Neuronal stem cell (in vitro differentiated cells): ENCODE measurements around the gene CXCR6.

Source experiments
- DNase-seq: peaks from one replicate; pipeline ENCODE4 v3.0.0-alpha.2; 2013; ENCODE audit warnings: low spot score
- H2AFZ ChIP-seq: one replicate; pipeline ENCODE4 v1.6.1; 2013; ENCODE audit warnings: mild to moderate bottlenecking, low read length, inconsistent platforms
- H2AK5ac ChIP-seq: 2 replicates; pipeline ENCODE4 v1.6.1; 2013; ENCODE audit warnings: low read depth, mild to moderate bottlenecking, inconsistent platforms, low read length, moderate library complexity, mixed read lengths
- H2BK120ac ChIP-seq: 2 replicates; pipeline ENCODE4 v1.6.1; 2013; ENCODE audit warnings: low read depth, mild to moderate bottlenecking, inconsistent platforms, low read length, moderate library complexity, mixed read lengths
- H2BK12ac ChIP-seq: one replicate; pipeline ENCODE4 v1.6.1; 2013; ENCODE audit warnings: low read length, inconsistent platforms
- H2BK15ac ChIP-seq: 2 replicates; pipeline ENCODE4 v1.6.1; 2013; ENCODE audit warnings: mild to moderate bottlenecking, low read length, inconsistent platforms, mixed read lengths
- H2BK5ac ChIP-seq: one replicate; pipeline ENCODE4 v1.6.1; 2013; ENCODE audit warnings: inconsistent platforms, mild to moderate bottlenecking, low read length, moderate library complexity
- H3K14ac ChIP-seq: one replicate; pipeline ENCODE4 v1.6.1; 2013; ENCODE audit warnings: low read length, inconsistent platforms
- H3K18ac ChIP-seq: 2 replicates; pipeline ENCODE4 v1.6.1; 2013; ENCODE audit warnings: low read length, inconsistent platforms
- H3K23ac ChIP-seq: 2 replicates; pipeline ENCODE4 v1.6.1; 2013; ENCODE audit warnings: low read depth, mild to moderate bottlenecking, mixed read lengths, low read length, inconsistent platforms; ENCODE audit not compliant: poor library complexity
- H3K27ac ChIP-seq: replicated peaks from 3 replicates; pipeline ENCODE4 v1.5.1; 2013; ENCODE audit warnings: low read length, inconsistent platforms
- H3K27me3 ChIP-seq, 3 experiments: 2 replicates each; pipeline ENCODE4 v1.6.1; 2013; ENCODE audit warnings: low read length in 3 of 3, mild to moderate bottlenecking in 2 of 3, inconsistent platforms in 1 of 3, low read depth in 1 of 3, mixed read lengths in 1 of 3, moderate library complexity in 1 of 3; ENCODE audit not compliant: control insufficient read depth in 3 of 3, insufficient read depth in 3 of 3
- H3K36me3 ChIP-seq, 2 donors: replicated peaks in 1 of 2; 2 replicates each; pipeline ENCODE4 v1.6.1; 2013; ENCODE audit warnings: low read length in 2 of 2; ENCODE audit not compliant: control insufficient read depth in 2 of 2, insufficient read depth in 2 of 2
- H3K4ac ChIP-seq: 2 replicates; pipeline ENCODE4 v1.6.1; 2013; ENCODE audit warnings: inconsistent platforms, mild to moderate bottlenecking, low read length, moderate library complexity
- H3K4me1 ChIP-seq, 2 donors: 1 replicate in 1 of 2; 2 replicates in 1 of 2; pipeline ENCODE4 v1.6.1; 2013; ENCODE audit warnings: low read length in 2 of 2, low read depth in 1 of 2; ENCODE audit not compliant: control insufficient read depth in 2 of 2, insufficient read depth in 1 of 2
- H3K4me2 ChIP-seq: one replicate; pipeline ENCODE4 v1.6.1; 2013; ENCODE audit warnings: mild to moderate bottlenecking, low read length, inconsistent platforms; ENCODE audit not compliant: insufficient read depth, poor library complexity, severe bottlenecking
- H3K4me3 ChIP-seq, 2 donors: 2 replicates each; pipeline ENCODE4 v1.5.1; 2013; ENCODE audit warnings: low read length in 2 of 2, mild to moderate bottlenecking in 2 of 2, inconsistent platforms in 1 of 2, moderate library complexity in 1 of 2
- H3K79me1 ChIP-seq: one replicate; pipeline ENCODE4 v1.6.1; 2013; ENCODE audit warnings: low read depth, mild to moderate bottlenecking, inconsistent platforms, low read length, moderate library complexity
- H3K9ac ChIP-seq: one replicate; pipeline ENCODE4 v1.6.1; 2013; ENCODE audit warnings: mild to moderate bottlenecking, low read depth, low read length, inconsistent platforms; ENCODE audit not compliant: poor library complexity
- H3K9me3 ChIP-seq, 2 donors: replicated peaks in 1 of 2; 2 replicates each; pipeline versions ENCODE3 to v1.6.1; 2013; ENCODE audit warnings: low read length in 2 of 2, mild to moderate bottlenecking in 2 of 2, inconsistent platforms in 1 of 2, low read depth in 1 of 2, mixed read lengths in 1 of 2, moderate library complexity in 1 of 2; ENCODE audit not compliant: control insufficient read depth in 2 of 2, insufficient read depth in 1 of 2
- H4K8ac ChIP-seq: one replicate; pipeline ENCODE4 v1.6.1; 2013; ENCODE audit warnings: low read depth, mild to moderate bottlenecking, inconsistent platforms, low read length, moderate library complexity
- H4K91ac ChIP-seq: one replicate; pipeline ENCODE4 v1.6.1; 2013; ENCODE audit warnings: low read length, low read depth, mild to moderate bottlenecking, inconsistent platforms; ENCODE audit not compliant: poor library complexity
- WGBS, 2 donors: extraction: QIAGEN DNeasy Blood & Tissue Kit; methylation state at CpG; one replicate each; pipeline ENCODE4 v1.1.7; 2013; ENCODE audit warnings: missing lambda C conversion rate in 2 of 2, mixed read lengths in 1 of 2; ENCODE audit not compliant: insufficient read length in 2 of 2, insufficient replicate concordance in 1 of 2; ENCODE audit errors: extremely low coverage in 2 of 2; 5-methylcytosine and 5-hydroxymethylcytosine counted together

Gene CXCR6

DNA sequence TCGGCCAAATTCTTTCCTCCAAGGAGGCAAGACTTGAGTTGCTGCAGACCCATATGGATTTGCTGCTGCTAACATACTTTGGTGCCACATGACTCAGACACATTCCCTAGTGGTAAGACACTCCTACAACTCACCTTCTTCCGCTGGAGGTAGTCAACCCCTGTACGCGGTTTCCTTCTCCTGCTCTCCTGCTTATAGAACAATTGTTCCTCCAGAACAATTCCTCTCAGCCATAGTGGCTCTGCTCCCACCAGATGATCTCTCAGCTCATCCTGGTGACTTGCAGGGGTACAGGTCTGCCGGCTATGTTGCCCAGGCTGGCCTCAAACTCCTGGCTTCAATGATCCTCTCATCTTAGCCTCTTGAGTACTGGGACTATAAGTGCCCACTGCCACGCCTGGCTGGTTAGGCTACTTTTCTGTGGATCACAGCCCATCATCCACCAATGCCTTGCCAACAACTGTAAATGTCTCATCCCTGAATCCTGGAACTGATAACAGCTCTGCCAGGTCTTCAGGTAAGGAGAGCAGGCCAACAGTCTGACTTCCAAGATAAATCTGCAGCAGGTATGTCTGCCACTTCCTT, 2.4 kb upstream of the CXCR6 start:
- WGBS, 2 donors, result no CpG with 5 or more reads among the region's 6 CpGs
- H2AK5ac ChIP-seq, result no peak overlapping the region
- no peaks in the 10 kb centered on the region for H3K79me1 ChIP-seq
- no peak overlapping the region for H3K18ac ChIP-seq
- no peak overlapping the region for H4K91ac ChIP-seq
- no peak overlapping the region for H4K8ac ChIP-seq
- no peak overlapping the region for H3K4me3 ChIP-seq
- no peak overlapping the region for H2BK15ac ChIP-seq
- no peak overlapping the region for H3K14ac ChIP-seq
- no peak overlapping the region for H3K27ac ChIP-seq
- no peaks in the 10 kb centered on the region for H3K9me3 ChIP-seq
- peaks cover 3 to 25% of the 10 kb centered on the region in 2 donors for H3K36me3 ChIP-seq
- H2AFZ ChIP-seq, result no peak overlapping the region
- no peak overlapping the region for H2BK5ac ChIP-seq
- H3K4me2 ChIP-seq, result no peak overlapping the region
- no peak overlapping the region for H3K23ac ChIP-seq
- DNase-seq, result no peak
- no peak overlapping the region for H2BK120ac ChIP-seq
- no peak overlapping the region for H3K4ac ChIP-seq
- H2BK12ac ChIP-seq, result no peak overlapping the region
- no peaks in the 10 kb centered on the region for H3K27me3 ChIP-seq
- H3K9ac ChIP-seq, result no peak overlapping the region
- peaks cover 0 to 2% of the 10 kb centered on the region in 2 donors for H3K4me1 ChIP-seq

DNA sequence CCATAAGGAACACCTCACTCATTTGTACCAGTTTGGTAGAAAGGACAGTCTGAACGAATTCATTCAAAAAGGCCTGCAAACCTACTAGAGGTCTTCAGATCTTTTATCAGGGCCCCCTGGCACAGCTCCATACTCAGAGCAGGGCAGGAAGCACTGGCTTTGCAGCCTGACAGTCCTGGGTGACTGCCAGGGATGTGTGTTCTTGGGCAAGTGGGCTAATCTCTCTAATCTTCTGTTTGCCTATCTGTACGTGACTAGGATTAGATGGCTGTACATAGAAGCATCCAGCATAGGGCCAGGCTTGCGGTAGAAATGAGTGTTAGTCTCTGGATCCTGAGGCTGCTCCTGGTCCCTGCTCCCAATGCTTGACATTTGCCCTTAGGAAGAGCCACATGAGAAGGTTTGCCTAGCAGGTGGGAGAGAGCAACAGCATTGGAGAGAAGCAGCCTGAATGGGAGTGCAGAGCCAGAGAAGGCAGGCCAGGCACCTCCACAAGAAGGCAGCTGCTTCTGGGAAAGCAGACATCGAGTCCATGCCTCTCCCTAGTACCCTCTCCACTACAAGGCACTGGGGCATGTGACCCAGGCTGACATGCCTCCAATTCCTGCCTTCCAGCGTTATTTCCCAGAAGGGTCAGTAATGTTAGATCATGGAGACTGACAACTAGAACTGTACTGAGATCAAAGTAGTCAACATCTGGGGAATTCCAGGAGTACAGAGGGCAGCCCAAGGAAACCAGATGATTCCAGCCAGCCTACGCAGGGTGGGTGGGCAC, 1.0 kb upstream of the CXCR6 start:
- no peaks in the 10 kb centered on the region for H3K27me3 ChIP-seq
- H2BK12ac ChIP-seq, result no peak overlapping the region
- no peak overlapping the region for H3K4me2 ChIP-seq
- H3K18ac ChIP-seq, result no peak overlapping the region
- H2AFZ ChIP-seq, result no peak overlapping the region
- H3K9ac ChIP-seq, result peak overlapping the region; percentile 0
- no peak overlapping the region for H2AK5ac ChIP-seq
- H2BK120ac ChIP-seq, result no peak overlapping the region
- no peak for DNase-seq
- no peaks in the 10 kb centered on the region for H3K79me1 ChIP-seq
- H4K91ac ChIP-seq, result no peak overlapping the region
- no peak overlapping the region for H4K8ac ChIP-seq
- no peak overlapping the region for H3K27ac ChIP-seq
- no peak overlapping the region for H3K14ac ChIP-seq
- H3K9me3 ChIP-seq, result no peaks in the 10 kb centered on the region
- H3K4ac ChIP-seq, result no peak overlapping the region
- H2BK5ac ChIP-seq, result no peak overlapping the region
- no peak overlapping the region for H3K23ac ChIP-seq
- peaks cover 0 to 2% of the 10 kb centered on the region in 2 donors for H3K4me1 ChIP-seq
- peaks cover 10 to 25% of the 10 kb centered on the region in 2 donors for H3K36me3 ChIP-seq
- no peak overlapping the region for H3K4me3 ChIP-seq
- no peak overlapping the region for H2BK15ac ChIP-seq
- no CpG with 5 or more reads among the region's 6 CpGs for WGBS, 2 donors

DNA sequence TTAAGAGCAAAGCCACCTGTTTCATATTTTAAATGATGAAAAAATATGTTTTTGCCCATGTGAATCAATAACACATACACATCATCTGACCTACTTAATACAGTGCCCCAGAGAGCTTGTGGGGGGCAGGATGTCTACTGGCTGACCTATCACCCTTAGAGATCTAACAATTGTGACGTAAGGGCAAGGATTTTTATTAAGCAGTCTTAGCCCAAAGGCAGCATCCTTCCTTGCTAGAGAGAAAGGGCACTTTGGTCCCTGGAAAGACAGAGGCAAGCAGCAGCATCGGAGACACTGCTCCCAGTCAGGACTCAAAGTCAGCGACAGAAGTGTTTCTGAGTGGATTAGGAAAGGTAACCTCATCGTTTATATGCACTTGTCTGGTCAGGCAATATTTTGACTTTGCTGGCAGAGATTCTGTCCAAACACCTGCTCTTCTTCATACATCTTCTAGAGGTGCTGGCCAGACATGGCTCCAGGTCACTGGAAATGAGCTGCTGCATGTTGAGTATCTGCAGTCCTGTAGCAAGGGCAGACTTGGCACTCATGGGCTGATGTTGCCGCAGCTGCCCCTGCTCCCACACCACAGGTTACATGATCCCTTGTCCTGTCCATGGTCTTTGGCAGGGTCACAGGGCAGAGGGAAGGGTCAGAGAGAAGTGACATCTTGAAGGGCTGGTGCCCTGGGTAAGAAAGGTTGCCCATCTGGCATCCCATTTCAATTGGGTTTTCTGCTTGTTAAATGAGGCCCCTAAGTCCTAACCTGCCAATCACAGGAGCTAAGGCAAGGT, 1.8 kb downstream of the CXCR6 start:
- no CpG with 5 or more reads among the region's 5 CpGs for whole genome bisulfite sequencing, 2 donors
- no peaks in the 10 kb centered on the region for H3K4me1 ChIP-seq
- H3K14ac ChIP-seq, result no peak overlapping the region
- no peak overlapping the region for H3K4me2 ChIP-seq
- H2BK120ac ChIP-seq, result no peak overlapping the region
- no peak overlapping the region for H4K91ac ChIP-seq
- H3K18ac ChIP-seq, result no peak overlapping the region
- H3K36me3 ChIP-seq, result peaks cover 26 to 42% of the 10 kb centered on the region in 2 donors
- H3K27ac ChIP-seq, result no peak overlapping the region
- no peak overlapping the region for H4K8ac ChIP-seq
- no peak overlapping the region for H2AFZ ChIP-seq
- no peak overlapping the region for H3K9ac ChIP-seq
- H3K9me3 ChIP-seq, result no peaks in the 10 kb centered on the region
- no peaks in the 10 kb centered on the region for H3K79me1 ChIP-seq
- H3K4me3 ChIP-seq, result no peak overlapping the region
- no peak overlapping the region for H2AK5ac ChIP-seq
- DNase-seq, result no peak
- H3K23ac ChIP-seq, result no peak overlapping the region
- no peak overlapping the region for H2BK15ac ChIP-seq
- H2BK5ac ChIP-seq, result no peak overlapping the region
- no peak overlapping the region for H3K4ac ChIP-seq
- no peaks in the 10 kb centered on the region for H3K27me3 ChIP-seq
- no peak overlapping the region for H2BK12ac ChIP-seq

DNA sequence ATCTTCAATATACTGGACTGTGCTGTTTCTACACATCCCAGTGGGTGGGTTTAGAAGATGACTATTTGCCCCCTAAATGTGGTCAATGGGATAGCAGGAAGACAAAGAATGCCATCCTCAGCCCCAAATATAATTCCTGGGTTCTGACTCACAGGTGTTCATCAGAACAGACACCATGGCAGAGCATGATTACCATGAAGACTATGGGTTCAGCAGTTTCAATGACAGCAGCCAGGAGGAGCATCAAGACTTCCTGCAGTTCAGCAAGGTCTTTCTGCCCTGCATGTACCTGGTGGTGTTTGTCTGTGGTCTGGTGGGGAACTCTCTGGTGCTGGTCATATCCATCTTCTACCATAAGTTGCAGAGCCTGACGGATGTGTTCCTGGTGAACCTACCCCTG, 3.0 kb downstream of the CXCR6 start:
- Histone ChIP-seq H3K23ac (no peak overlapping the region), H3K9ac (no peak overlapping the region), H3K79me1 (no peaks in the 10 kb centered on the region), H3K27me3 (no peaks in the 10 kb centered on the region), H2AFZ (no peak overlapping the region), H2BK5ac (no peak overlapping the region), H4K8ac (no peak overlapping the region), H3K4ac (no peak overlapping the region), H2BK120ac (no peak overlapping the region), H3K4me3 (no peak overlapping the region), H3K14ac (no peak overlapping the region), H3K27ac (no peak overlapping the region), H3K4me2 (no peak overlapping the region), H4K91ac (no peak overlapping the region), H2BK12ac (no peak overlapping the region), H3K4me1 (no peaks in the 10 kb centered on the region), H3K36me3 (peaks cover 32 to 52% of the 10 kb centered on the region in 2 donors), H2BK15ac (no peak overlapping the region), H3K9me3 (no peaks in the 10 kb centered on the region), H3K18ac (no peak overlapping the region), H2AK5ac (no peak overlapping the region)
- no peak for DNase-seq
- WGBS, 2 donors, result no CpG with 5 or more reads among the region's 1 CpG
